HEK293 (cell line): Measurements from ENCODE around the gene WDR64.

Experiments
- KLF9 ChIP-seq: fragments of 450-650 bp; formaldehyde crosslinking; IDR thresholded peaks from 2 replicates; pipeline ENCODE4 v1.5.1; 2016; ENCODE audit warnings: missing biosample characterization, missing genetic modification characterization, low read depth
- MZF1 ChIP-seq: fragments of 450-650 bp; formaldehyde crosslinking; IDR thresholded peaks from 2 replicates; pipeline ENCODE4 v1.5.1; 2017; ENCODE audit warnings: missing biosample characterization, missing genetic modification characterization, borderline replicate concordance
- SP2 ChIP-seq: fragments of 450-650 bp; formaldehyde crosslinking; IDR thresholded peaks from 2 replicates; pipeline ENCODE4 v1.5.1; 2016; ENCODE audit warnings: missing biosample characterization, missing genetic modification characterization
- ZBTB20 ChIP-seq: fragments of 450-650 bp; formaldehyde crosslinking; IDR thresholded peaks from 2 replicates; pipeline ENCODE4 v1.5.1; 2016; ENCODE audit warnings: missing biosample characterization, missing genetic modification characterization
- ZNF292 ChIP-seq: fragments of 450-650 bp; formaldehyde crosslinking; IDR thresholded peaks from 2 replicates; pipeline ENCODE4 v1.5.1; 2016; ENCODE audit warnings: low read depth, missing biosample characterization, missing genetic modification characterization, borderline replicate concordance
- ZNF501 ChIP-seq: fragments of 450-650 bp; formaldehyde crosslinking; IDR thresholded peaks from 2 replicates; pipeline ENCODE4 v1.5.1; 2016; ENCODE audit warnings: missing biosample characterization, missing genetic modification characterization
- ZNF549 ChIP-seq: fragments of 450-650 bp; IDR thresholded peaks from 2 replicates; pipeline ENCODE4 v1.5.1; 2018; ENCODE audit warnings: missing biosample characterization, missing genetic modification characterization, mild to moderate bottlenecking, inconsistent platforms, moderate library complexity
- ZNF558 ChIP-seq: fragments of 450-650 bp; formaldehyde crosslinking; IDR thresholded peaks from 2 replicates; pipeline ENCODE4 v1.5.1; 2016; ENCODE audit warnings: missing biosample characterization, missing genetic modification characterization
- TF ChIP-seq, protein P1 (sequence below): fragments of 450-650 bp; formaldehyde crosslinking; IDR thresholded peaks from 2 replicates; pipeline ENCODE4 v1.5.1; 2016; ENCODE audit warnings: missing biosample characterization, missing genetic modification characterization

DNA sequence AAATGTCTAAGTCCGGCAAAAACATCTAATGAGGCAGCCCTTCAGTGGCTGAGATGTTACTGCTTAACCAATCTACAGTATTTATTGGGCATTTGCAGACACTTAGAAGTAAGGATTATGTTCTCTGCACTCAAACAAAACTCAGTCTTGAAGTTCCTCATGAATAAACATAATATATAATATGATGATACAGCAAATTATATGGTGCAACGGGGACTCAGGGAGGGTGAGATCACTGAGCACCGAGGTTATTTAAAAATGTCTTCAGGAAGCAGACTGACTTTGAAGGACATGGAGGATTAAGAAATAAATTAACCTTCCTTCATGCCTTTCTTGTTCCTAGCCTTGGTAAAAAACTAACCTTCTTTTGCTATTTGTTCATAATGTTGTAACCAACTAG, 27.9 kb downstream of the WDR64 start:
- TF ChIP-seq, protein P1, sequence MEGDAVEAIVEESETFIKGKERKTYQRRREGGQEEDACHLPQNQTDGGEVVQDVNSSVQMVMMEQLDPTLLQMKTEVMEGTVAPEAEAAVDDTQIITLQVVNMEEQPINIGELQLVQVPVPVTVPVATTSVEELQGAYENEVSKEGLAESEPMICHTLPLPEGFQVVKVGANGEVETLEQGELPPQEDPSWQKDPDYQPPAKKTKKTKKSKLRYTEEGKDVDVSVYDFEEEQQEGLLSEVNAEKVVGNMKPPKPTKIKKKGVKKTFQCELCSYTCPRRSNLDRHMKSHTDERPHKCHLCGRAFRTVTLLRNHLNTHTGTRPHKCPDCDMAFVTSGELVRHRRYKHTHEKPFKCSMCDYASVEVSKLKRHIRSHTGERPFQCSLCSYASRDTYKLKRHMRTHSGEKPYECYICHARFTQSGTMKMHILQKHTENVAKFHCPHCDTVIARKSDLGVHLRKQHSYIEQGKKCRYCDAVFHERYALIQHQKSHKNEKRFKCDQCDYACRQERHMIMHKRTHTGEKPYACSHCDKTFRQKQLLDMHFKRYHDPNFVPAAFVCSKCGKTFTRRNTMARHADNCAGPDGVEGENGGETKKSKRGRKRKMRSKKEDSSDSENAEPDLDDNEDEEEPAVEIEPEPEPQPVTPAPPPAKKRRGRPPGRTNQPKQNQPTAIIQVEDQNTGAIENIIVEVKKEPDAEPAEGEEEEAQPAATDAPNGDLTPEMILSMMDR = no peak
- TF ChIP-seq MZF1 = no peak
- no peak for TF ChIP-seq ZBTB20 (tag by site-specific recombination)
- TF ChIP-seq ZNF558 (tag by site-specific recombination) = no peak
- TF ChIP-seq ZNF292 = no peak
- no peak for TF ChIP-seq SP2 (tag by site-specific recombination)
- TF ChIP-seq ZNF549 (tag by site-specific recombination) = no peak
- no peak for TF ChIP-seq KLF9 (tag by site-specific recombination)
- TF ChIP-seq ZNF501 = no peak
